K562 (cell line): Measurements from ENCODE around the gene COX6B1. TPM values are rescaled to one million over a fixed set of nuclear protein-coding genes. Genes with fewer than 3 reads are reported as not detected.

Experiments
- ATAC-seq: fragments of 200-7000 bp; cut with Tn5 transposase; 3 replicates; pipeline ENCODE4 v1.9.1; 2020; ENCODE audit warnings: moderate library complexity
- BruUV-seq: library from RNA; stranded (reverse); fragments of 400-500 nt; replicated peaks from 2 replicates; lab custom pipeline; 2021; lab: Mats Ljungman, UMichigan
- CTCF ChIA-PET: fragments of 300-600 bp; formaldehyde crosslinking; extraction: SDS; loops from one replicate; lab custom pipeline; 2021; ENCODE audit warnings: low intra/inter-chr PET ratio; lab: Yijun Ruan, JAX
- POLR2A ChIA-PET: fragments of 300-600, 350-650 bp; sonication (Branson Sonifier 250); formaldehyde crosslinking; extraction: SDS; loops from one replicate; lab custom pipeline; 2021; ENCODE audit warnings: antibody characterized with exemption, inconsistent platforms; lab: Yijun Ruan, JAX
- DNase-seq, 4 experiments: peaks; one replicate each; pipeline versions ENCODE4 v3.0.0 to v3.0.0-alpha.2; 2011 to 2018; ENCODE audit warnings: low spot score in 3 of 4, mixed read lengths in 3 of 4; ENCODE audit errors: extremely low read depth in 1 of 4
- FAIRE-seq: peaks from 2 replicates; lab custom pipeline; 2011; peaks lifted over from hg19 to GRCh38; lab: Jason Lieb, UNC
- H2AFZ ChIP-seq: 2 replicates; pipeline ENCODE4 v1.6.0; 2011; ENCODE audit warnings: low read depth, low read length, control low read depth, inconsistent platforms
- H3K27ac ChIP-seq: fragments of 200-600 bp; 3 replicates; pipeline ENCODE4 v1.8.0; 2011; ENCODE audit warnings: low read depth, mild to moderate bottlenecking, control low read depth, inconsistent platforms, low read length, moderate library complexity, mixed read lengths; ENCODE audit errors: extremely low read depth
- H3K27me3 ChIP-seq, 2 experiments: fragments of 300-600 bp in 1 of 2; 2 replicates in 1 of 2; 3 replicates in 1 of 2; pipeline versions ENCODE4 v1.6.0 to v1.8.0; 2011; ENCODE audit warnings: inconsistent platforms in 2 of 2, low read length in 2 of 2, mild to moderate bottlenecking in 1 of 2, mixed read lengths in 1 of 2, moderate library complexity in 1 of 2; ENCODE audit not compliant: control insufficient read depth in 2 of 2, insufficient read depth in 2 of 2
- H3K36me3 ChIP-seq: fragments of 300-600 bp; 3 replicates; pipeline ENCODE4 v1.8.0; 2011; ENCODE audit warnings: mild to moderate bottlenecking, low read length, inconsistent platforms; ENCODE audit not compliant: control insufficient read depth, insufficient read depth
- H3K4me1 ChIP-seq, 2 experiments: fragments of 200-600 bp in 1 of 2; replicated peaks in 1 of 2; 2 replicates in 1 of 2; 3 replicates in 1 of 2; pipeline versions ENCODE4 v1.5.1 to v1.8.0; 2011; ENCODE audit warnings: inconsistent platforms in 2 of 2, low read length in 2 of 2, mild to moderate bottlenecking in 1 of 2, mixed read lengths in 1 of 2, moderate library complexity in 1 of 2; ENCODE audit not compliant: control insufficient read depth in 2 of 2, insufficient read depth in 2 of 2
- H3K4me2 ChIP-seq: 2 replicates; pipeline ENCODE4 v1.6.1; 2011; ENCODE audit warnings: low read length, control low read depth, inconsistent platforms, mixed read lengths; ENCODE audit not compliant: insufficient read depth
- H3K4me3 ChIP-seq: fragments of 200-600 bp; sonication (generic), shearing (Covaris generic); 2 replicates; pipeline ENCODE4 v1.5.1; 2016; ENCODE audit warnings: control low read depth, inconsistent platforms
- H3K79me2 ChIP-seq: fragments of 200-600 bp; 3 replicates; pipeline ENCODE4 v1.8.0; 2011; ENCODE audit warnings: low read length, inconsistent platforms; ENCODE audit not compliant: control insufficient read depth, insufficient read depth
- H3K9ac ChIP-seq, 2 experiments: 2 replicates each; pipeline versions ENCODE4 v1.6.0 to v1.6.1; 2011; ENCODE audit warnings: low read depth in 2 of 2, low read length in 2 of 2, control low read depth in 1 of 2, inconsistent platforms in 1 of 2, mild to moderate bottlenecking in 1 of 2, mixed read lengths in 1 of 2; ENCODE audit not compliant: insufficient read depth in 1 of 2
- H3K9me1 ChIP-seq: one replicate; pipeline ENCODE4 v1.6.0; 2011; ENCODE audit warnings: inconsistent platforms, mild to moderate bottlenecking, low read length, moderate library complexity; ENCODE audit not compliant: control insufficient read depth, insufficient read depth
- H3K9me3 ChIP-seq: replicated peaks from 2 replicates; pipeline ENCODE4 v1.5.1; 2011; ENCODE audit warnings: low read depth, low read length, inconsistent platforms; ENCODE audit not compliant: control insufficient read depth, insufficient read depth
- H4K20me1 ChIP-seq: replicated peaks from 2 replicates; pipeline ENCODE4 v1.6.1; 2011; ENCODE audit warnings: low read length, inconsistent platforms, mixed read lengths; ENCODE audit not compliant: control insufficient read depth, insufficient read depth
- ARNT ChIP-seq, 2 experiments: fragments of 450-650 bp; IDR thresholded peaks; 2 replicates each; pipeline ENCODE4 v1.6.1; 2016; ENCODE audit warnings: mild to moderate bottlenecking in 1 of 2
- ATF4 ChIP-seq: fragments of 450-650 bp; formaldehyde crosslinking; IDR thresholded peaks from 2 replicates; pipeline ENCODE4 v1.4.0; 2022; ENCODE audit warnings: mild to moderate bottlenecking, moderate library complexity
- CBFA2T3 ChIP-seq: fragments of 450-650 bp; IDR thresholded peaks from 2 replicates; pipeline ENCODE4 v1.6.1; 2017
- CEBPB ChIP-seq: fragments of 450-650 bp; IDR thresholded peaks from 2 replicates; pipeline ENCODE4 v1.6.1; 2016; ENCODE audit warnings: missing genetic modification characterization, missing compliant biosample characterization
- ELK3 ChIP-seq: fragments of 450-650 bp; formaldehyde crosslinking; IDR thresholded peaks from 2 replicates; pipeline ENCODE4 v1.4.0; 2020; ENCODE audit warnings: mild to moderate bottlenecking
- HOMEZ ChIP-seq: fragments of 250-450 bp; sonication (Bioruptor Pico); IDR thresholded peaks from 2 replicates; pipeline ENCODE4 v1.4.0; 2020; ENCODE audit warnings: mild to moderate bottlenecking, moderate library complexity
- NR2C1 ChIP-seq, 2 experiments: fragments of 450-650 bp; IDR thresholded peaks; 2 replicates each; pipeline ENCODE4 v1.6.1; 2017; ENCODE audit warnings: mild to moderate bottlenecking in 2 of 2, antibody characterized with exemption in 1 of 2, inconsistent platforms in 1 of 2, missing compliant biosample characterization in 1 of 2, missing genetic modification characterization in 1 of 2
- U2AF1 ChIP-seq: fragments of 200-400 bp; formaldehyde crosslinking; optimal IDR thresholded peaks from 2 replicates; pipeline ENCODE3; 2017; ENCODE audit warnings: mild to moderate bottlenecking, low read depth, low read length, moderate library complexity
- ZNF121 ChIP-seq: sonication (generic); formaldehyde crosslinking; conservative IDR thresholded peaks from 2 replicates; pipeline ENCODE4 v1.8.0; 2022; ENCODE audit warnings: missing genetic modification reagents
- ZNF408 ChIP-seq: fragments of 250-450 bp; sonication (Bioruptor Pico); IDR thresholded peaks from 2 replicates; pipeline ENCODE4 v1.4.0; 2020; ENCODE audit warnings: low read depth, mild to moderate bottlenecking, moderate library complexity
- ZNF830 ChIP-seq: fragments of 250-450 bp; sonication (Bioruptor Pico); IDR thresholded peaks from 2 replicates; pipeline ENCODE4 v1.5.0; 2021; ENCODE audit warnings: mild to moderate bottlenecking
- WGBS: fragments of 100-300 bp; shearing (Covaris generic); methylation state at CpG from one replicate; pipeline ENCODE4 v1.1.6; 2016; ENCODE audit warnings: low coverage, mixed read lengths; ENCODE audit not compliant: insufficient coverage; ENCODE audit errors: missing lambda C conversion rate; 5-methylcytosine and 5-hydroxymethylcytosine counted together
- in situ Hi-C: fragments of 300-500 bp; cut with MboI; formaldehyde crosslinking; loops from 4 replicates; pipeline ENCODE4 v1.15.0; 2018; ENCODE audit warnings: inconsistent platforms, mixed read lengths
- intact Hi-C: fragments of 100-400 bp; cut with micrococcal nuclease; formaldehyde crosslinking; loops from 2 replicates; pipeline ENCODE4 v1.14.2; 2022
- polyA plus RNA-seq, 8 experiments: library from polyadenylated mRNA; depleted of rRNA in 4 of 8; stranded (reverse) in 5 of 8; unstranded in 3 of 8; fragments of >200 nt; fragmentation: Nextera tagmentation in 2 of 8; fragmentation: Illumina TruSeq in 1 of 8; extraction: Ambion mirVana in 2 of 8; extraction: Trizol in 1 of 8; gene quantifications; 2 replicates each; pipeline versions ENCODE4 v1.2.1 to v1.2.3, GENCODE V29; 2011 to 2014; ENCODE audit warnings: inconsistent platforms in 1 of 8, missing spikeins in 1 of 8
- total RNA-seq, 7 experiments: library from RNA; depleted of rRNA in 6 of 7; stranded (reverse); fragments of >200 nt in 6 of 7; fragmentation: Illumina TruSeq in 2 of 7; extraction: Trizol in 2 of 7; gene quantifications; 2 replicates each; pipeline versions ENCODE4 v1.2.1 to v1.2.3, GENCODE V29; 2011 to 2021; ENCODE audit warnings: low replicate concordance in 1 of 7
- TF ChIP-seq, protein P1 (sequence below): fragments of 250-450 bp; sonication (Bioruptor Pico); IDR thresholded peaks from 2 replicates; pipeline ENCODE4 v1.5.0; 2020; ENCODE audit warnings: mild to moderate bottlenecking

The COX6B1 gene
- total and polyA plus RNA-seq, 9 of the 15 experiments (the other 6 are each of a cell fraction or from before 2014, with no cell fraction given): 777 to 2,393 (median 1,219) TPM

DNA sequence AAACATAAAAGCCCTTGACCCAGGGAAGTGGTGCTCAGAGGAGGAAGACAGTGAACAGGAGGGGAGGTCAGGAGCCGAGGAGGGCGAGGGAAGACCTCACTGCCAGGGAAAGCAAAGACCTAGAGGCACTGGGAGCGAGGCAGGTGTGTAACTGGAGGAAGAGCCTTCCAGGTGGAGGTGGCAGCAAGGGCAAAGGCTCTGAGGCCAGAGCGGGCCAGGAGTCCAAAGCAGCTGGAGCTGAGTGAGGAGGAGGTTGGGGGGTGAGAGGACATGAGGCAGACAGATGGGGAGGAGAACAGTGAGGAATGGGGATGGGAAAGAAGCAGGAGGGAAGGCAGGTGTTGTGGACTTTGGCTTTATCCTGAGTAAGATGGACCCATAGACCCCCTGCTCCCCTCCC is 21.9 kb downstream of the COX6B1 start:
- FAIRE-seq (no peak), ATAC-seq (no peak)

DNA sequence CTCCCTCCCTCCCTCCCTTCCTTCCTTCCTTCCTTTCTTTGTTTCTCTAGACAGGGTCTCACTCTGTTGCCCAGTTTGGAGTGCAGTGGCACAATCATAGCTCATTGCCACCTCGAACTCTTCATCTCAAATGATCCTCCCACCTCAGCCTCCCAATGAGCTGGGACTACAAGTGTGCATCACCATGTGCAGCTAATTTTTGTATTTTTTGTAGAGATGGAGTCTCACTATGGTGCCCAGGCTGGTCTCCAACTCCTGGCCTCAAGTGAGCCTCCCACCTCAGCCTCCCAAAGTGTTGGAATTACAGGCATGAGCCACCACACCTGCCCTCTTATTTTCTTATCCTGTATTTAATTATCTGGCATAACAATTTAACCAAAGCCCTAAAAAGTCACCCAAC is 22.6 kb downstream of the COX6B1 start:
- intact Hi-C loops (no loop called here), in situ Hi-C loops (no loop called here)
- ChIA-PET CTCF (no interaction called here), POLR2A (interaction anchor here (1.0 kb wide), 1 partner anchor 115 kb away, joined by 3 read pairs; no protein-coding TSS in a partner anchor)
- no peaks in the 10 kb centered on the region for H3K79me2 ChIP-seq
- no peak overlapping the region for H3K4me3 ChIP-seq
- no peaks in the 10 kb centered on the region for H4K20me1 ChIP-seq
- no peak for DNase-seq
- H3K4me2 ChIP-seq: no peak overlapping the region
- BruUV-seq: no TSS peak
- no peak overlapping the region for H3K27ac ChIP-seq
- FAIRE-seq: no peak
- no peaks in the 10 kb centered on the region for H3K36me3 ChIP-seq
- WGBS: 17% methylated on average over 1 of the region's 1 CpG
- H3K9ac ChIP-seq: no peak overlapping the region
- H2AFZ ChIP-seq: no peak overlapping the region
- H3K27me3 ChIP-seq: peaks cover 19 to 32% of the 10 kb centered on the region in 2 experiments; a peak in 4 of 5 replicates
- H3K9me3 ChIP-seq: no peaks in the 10 kb centered on the region
- H3K4me1 ChIP-seq: peaks cover 10 to 24% of the 10 kb centered on the region in 2 experiments; a peak in 4 of 5 replicates
- H3K9me1 ChIP-seq: no peaks in the 10 kb centered on the region
- no peak for ATAC-seq
- no peak for TF ChIP-seq NR2C1 (IDR thresholded peaks at IDR 0.05)
- TF ChIP-seq NR2C1 (tag; IDR thresholded peaks at IDR 0.05): no peak
- no peak for TF ChIP-seq ZNF121
- no peak for TF ChIP-seq HOMEZ
- TF ChIP-seq CBFA2T3: no peak
- no peak for TF ChIP-seq ATF4 (CRISPR knock-in tag)
- TF ChIP-seq ZNF408 (CRISPR knock-in tag): no peak
- TF ChIP-seq, protein P1, sequence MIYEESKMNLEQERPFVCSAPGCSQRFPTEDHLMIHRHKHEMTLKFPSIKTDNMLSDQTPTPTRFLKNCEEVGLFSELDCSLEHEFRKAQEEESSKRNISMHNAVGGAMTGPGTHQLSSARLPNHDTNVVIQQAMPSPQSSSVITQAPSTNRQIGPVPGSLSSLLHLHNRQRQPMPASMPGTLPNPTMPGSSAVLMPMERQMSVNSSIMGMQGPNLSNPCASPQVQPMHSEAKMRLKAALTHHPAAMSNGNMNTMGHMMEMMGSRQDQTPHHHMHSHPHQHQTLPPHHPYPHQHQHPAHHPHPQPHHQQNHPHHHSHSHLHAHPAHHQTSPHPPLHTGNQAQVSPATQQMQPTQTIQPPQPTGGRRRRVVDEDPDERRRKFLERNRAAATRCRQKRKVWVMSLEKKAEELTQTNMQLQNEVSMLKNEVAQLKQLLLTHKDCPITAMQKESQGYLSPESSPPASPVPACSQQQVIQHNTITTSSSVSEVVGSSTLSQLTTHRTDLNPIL (CRISPR knock-in tag): no peak

More for the DNA sequence above, 21.9 kb downstream of the COX6B1 start:
- no peak overlapping the region for H2AFZ ChIP-seq
- intact Hi-C loops: no loop called here
- no peak overlapping the region for H3K27ac ChIP-seq
- POLR2A ChIA-PET: interaction anchor here (1.0 to 1.5 kb wide), 3 partner anchors 9 to 115 kb away, joined by 3 to 8 read pairs (median 4); no protein-coding TSS in a partner anchor
- H4K20me1 ChIP-seq: no peaks in the 10 kb centered on the region
- no peaks in the 10 kb centered on the region for H3K79me2 ChIP-seq
- no peak overlapping the region for H3K4me2 ChIP-seq
- no peaks in the 10 kb centered on the region for H3K9me3 ChIP-seq
- H3K36me3 ChIP-seq: no peaks in the 10 kb centered on the region
- TF ChIP-seq CEBPB (tag) (no peak), U2AF1 (no peak), ZNF830 (CRISPR knock-in tag) (no peak), ARNT (IDR thresholded peaks at IDR 0.05) (no peak), ELK3 (CRISPR knock-in tag) (no peak)
- TF ChIP-seq, all 486 proteins: peak for 0
- Histone ChIP-seq H3K9ac (no peak overlapping the region), H3K9me1 (no peaks in the 10 kb centered on the region), H3K4me3 (no peak overlapping the region), H3K27me3 (peaks cover 16 to 29% of the 10 kb centered on the region in 2 experiments; a peak in 4 of 5 replicates), H3K4me1 (peaks cover 10 to 28% of the 10 kb centered on the region in 2 experiments; a peak in 4 of 5 replicates)
- DNase-seq: no peak
- no TSS peak for BruUV-seq
- in situ Hi-C loops: no loop called here
- CTCF ChIA-PET: no interaction called here
- 17% methylated on average over 4 of the region's 4 CpGs for WGBS
